ENCODE data around the gene ADPRHL1.
"Not testable (repeated sequence)": the region's sequence is repeated elsewhere in the genome, so short reads cannot be mapped to it uniquely, and the experiment has no call there.

GRCh38 chr13:113382542-113382941, 70.7 kb downstream of the ADPRHL1 start:
- TF ChIP-seq, protein P1, sequence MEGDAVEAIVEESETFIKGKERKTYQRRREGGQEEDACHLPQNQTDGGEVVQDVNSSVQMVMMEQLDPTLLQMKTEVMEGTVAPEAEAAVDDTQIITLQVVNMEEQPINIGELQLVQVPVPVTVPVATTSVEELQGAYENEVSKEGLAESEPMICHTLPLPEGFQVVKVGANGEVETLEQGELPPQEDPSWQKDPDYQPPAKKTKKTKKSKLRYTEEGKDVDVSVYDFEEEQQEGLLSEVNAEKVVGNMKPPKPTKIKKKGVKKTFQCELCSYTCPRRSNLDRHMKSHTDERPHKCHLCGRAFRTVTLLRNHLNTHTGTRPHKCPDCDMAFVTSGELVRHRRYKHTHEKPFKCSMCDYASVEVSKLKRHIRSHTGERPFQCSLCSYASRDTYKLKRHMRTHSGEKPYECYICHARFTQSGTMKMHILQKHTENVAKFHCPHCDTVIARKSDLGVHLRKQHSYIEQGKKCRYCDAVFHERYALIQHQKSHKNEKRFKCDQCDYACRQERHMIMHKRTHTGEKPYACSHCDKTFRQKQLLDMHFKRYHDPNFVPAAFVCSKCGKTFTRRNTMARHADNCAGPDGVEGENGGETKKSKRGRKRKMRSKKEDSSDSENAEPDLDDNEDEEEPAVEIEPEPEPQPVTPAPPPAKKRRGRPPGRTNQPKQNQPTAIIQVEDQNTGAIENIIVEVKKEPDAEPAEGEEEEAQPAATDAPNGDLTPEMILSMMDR (conservative IDR thresholded peaks at IDR 0.05; ENCODE audit: low read depth, low read length): not testable (repeated sequence)
- not testable (repeated sequence) for TF ChIP-seq EZH2 (IDR thresholded peaks at IDR 0.05; ENCODE audit: borderline replicate concordance, low read depth, low read length, poor library complexity, severe bottlenecking)
